GM23248 (cell line): ENCODE measurements around the gene SNRNP35. TPM values are rescaled to one million over a fixed set of nuclear protein-coding genes. Genes with fewer than 3 reads are reported as not detected.
A peak's percentile ranks its signal among the peaks of the same experiment; 100 is the strongest.

Experiments
- DNase-seq: peaks from one replicate; pipeline ENCODE4 v3.0.0-alpha.2; 2015
- H2AFZ ChIP-seq: fragments of 200-600 bp; sonication (generic); 2 replicates; pipeline ENCODE4 v1.6.1; 2016; ENCODE audit warnings: antibody characterized with exemption
- H3F3A ChIP-seq: fragments of 200-600 bp; sonication (generic); 2 replicates; pipeline ENCODE4 v1.6.1; 2016; ENCODE audit warnings: mild to moderate bottlenecking, antibody characterized with exemption, mixed run types; ENCODE audit not compliant: insufficient read depth
- H3K27ac ChIP-seq: fragments of 200-600 bp; sonication (generic); 2 replicates; pipeline ENCODE4 v1.5.1; 2016; ENCODE audit warnings: mild to moderate bottlenecking
- H3K27me3 ChIP-seq: fragments of 200-600 bp; sonication (generic); replicated peaks from 2 replicates; pipeline ENCODE4 v1.6.1; 2016; ENCODE audit warnings: mild to moderate bottlenecking; ENCODE audit not compliant: insufficient read depth
- H3K36me3 ChIP-seq: fragments of 200-600 bp; sonication (generic); 2 replicates; pipeline ENCODE4 v1.6.1; 2016; ENCODE audit warnings: low read depth, mild to moderate bottlenecking
- H3K4me1 ChIP-seq: fragments of 200-600 bp; sonication (generic); 2 replicates; pipeline ENCODE4 v1.6.1; 2016; ENCODE audit warnings: mild to moderate bottlenecking; ENCODE audit not compliant: insufficient read depth
- H3K4me2 ChIP-seq: fragments of 200-600 bp; sonication (generic); one replicate; pipeline ENCODE4 v1.6.1; 2016; ENCODE audit warnings: mild to moderate bottlenecking; ENCODE audit not compliant: unreplicated experiment
- H3K4me3 ChIP-seq: fragments of 200-600 bp; sonication (generic); 2 replicates; pipeline ENCODE4 v1.5.1; 2016; ENCODE audit warnings: mild to moderate bottlenecking
- H3K79me2 ChIP-seq: fragments of 200-600 bp; sonication (generic); 2 replicates; pipeline ENCODE4 v1.6.1; 2016; ENCODE audit warnings: mild to moderate bottlenecking; ENCODE audit not compliant: insufficient read depth
- H3K9ac ChIP-seq: fragments of 200-600 bp; sonication (generic); 2 replicates; pipeline ENCODE4 v1.6.1; 2016; ENCODE audit warnings: mild to moderate bottlenecking
- H3K9me2 ChIP-seq: fragments of 200-600 bp; sonication (generic); 2 replicates; pipeline ENCODE4 v1.6.1; 2016; ENCODE audit warnings: mixed run types, mild to moderate bottlenecking, moderate library complexity; ENCODE audit not compliant: insufficient read depth
- H3K9me3 ChIP-seq: fragments of 200-600 bp; sonication (generic); one replicate; pipeline ENCODE4 v1.6.1; 2017; ENCODE audit warnings: low read depth
- H4K20me1 ChIP-seq: fragments of 200-600 bp; sonication (generic); 2 replicates; pipeline ENCODE4 v1.6.0; 2016; ENCODE audit not compliant: insufficient read depth
- EZH2 ChIP-seq: fragments of 200-600 bp; sonication (generic); IDR thresholded peaks from 2 replicates; pipeline ENCODE4 v1.6.1; 2018; ENCODE audit warnings: antibody characterized with exemption, mild to moderate bottlenecking; ENCODE audit not compliant: insufficient read depth, poor library complexity, severe bottlenecking
- EZH2phosphoT487 ChIP-seq: fragments of 200-600 bp; sonication (generic); IDR thresholded peaks from 2 replicates; pipeline ENCODE4 v1.6.1; 2018; ENCODE audit warnings: antibody characterized with exemption, moderate library complexity, mild to moderate bottlenecking, low read depth; ENCODE audit not compliant: insufficient read depth
- WGBS, 2 experiments: methylation state at CpG; one replicate each; pipeline ENCODE4 v1.1.6; 2015 to 2017; ENCODE audit warnings: low lambda C conversion rate in 2 of 2, low coverage in 1 of 2; ENCODE audit errors: missing lambda C conversion rate in 2 of 2; 5-methylcytosine and 5-hydroxymethylcytosine counted together
- in situ Hi-C: fragments of 300-500 bp; cut with MboI; formaldehyde crosslinking; loops from 2 replicates; pipeline ENCODE4 v1.15.0; 2020
- polyA plus RNA-seq: library from polyadenylated mRNA; unstranded; fragments of >200 nt; fragmentation: Nextera tagmentation; extraction: Ambion mirVana; gene quantifications from 2 replicates; pipeline ENCODE4 v1.2.1, GENCODE V29; 2016
- total RNA-seq: library from RNA; depleted of rRNA; stranded (reverse); fragments of >200 nt; shearing (Covaris generic); gene quantifications from 2 replicates; pipeline ENCODE4 v1.2.3, GENCODE V29; 2014

The SNRNP35 gene
- total and polyA plus RNA-seq, 2 experiments from 2014 or later, result 9.8 to 17.6 TPM

- H3K4me1 ChIP-seq, result no peaks in the 10 kb centered on the region
- no peaks in the 10 kb centered on the region for H4K20me1 ChIP-seq
- in situ Hi-C loops, result no loop called here
- no peak overlapping the region for H3K9ac ChIP-seq
- no peaks in the 10 kb centered on the region for H3K9me2 ChIP-seq
- TF ChIP-seq EZH2, result no peak
- no peak for TF ChIP-seq EZH2phosphoT487
- H3K27me3 ChIP-seq, result no peaks in the 10 kb centered on the region
- no peak overlapping the region for H3K4me2 ChIP-seq
- H3K27ac ChIP-seq, result no peak overlapping the region
- no peak overlapping the region for H2AFZ ChIP-seq
- WGBS, 2 experiments, result 79 to 84% methylated on average over 4 of the region's 4 CpGs
- no peaks in the 10 kb centered on the region for H3K9me3 ChIP-seq
- H3K36me3 ChIP-seq, result no peaks in the 10 kb centered on the region
- peaks cover 5% of the 10 kb centered on the region; the same call in 1 of the 2 replicates for H3F3A ChIP-seq
- no peak overlapping the region for H3K4me3 ChIP-seq
- no peak for DNase-seq
- H3K79me2 ChIP-seq, result peaks cover 79% of the 10 kb centered on the region
These were observed 7.1 kb downstream of the SNRNP35 start for GRCh38 chr12:123465084-123465483.

- no peaks in the 10 kb centered on the region for H3K27me3 ChIP-seq
- H3F3A ChIP-seq, result peaks cover 33% of the 10 kb centered on the region
- no peak overlapping the region for H3K4me3 ChIP-seq
- H3K9ac ChIP-seq, result no peak overlapping the region
- peaks cover 52% of the 10 kb centered on the region for H3K79me2 ChIP-seq
- H3K4me2 ChIP-seq, result no peak overlapping the region
- no peak for DNase-seq
- no peak overlapping the region for H2AFZ ChIP-seq
- TF ChIP-seq EZH2phosphoT487 (no peak), EZH2 (no peak)
- H3K36me3 ChIP-seq, result peaks cover 16% of the 10 kb centered on the region; the same call in 1 of the 2 replicates
- in situ Hi-C loops, result no loop called here
- 0 out of 2 replicates have a peak, but pooled peaks cover 3% of the 10 kb centered on the region for H3K4me1 ChIP-seq
- no peak overlapping the region for H3K27ac ChIP-seq
- H4K20me1 ChIP-seq, result no peaks in the 10 kb centered on the region
- no peaks in the 10 kb centered on the region for H3K9me2 ChIP-seq
- H3K9me3 ChIP-seq, result no peaks in the 10 kb centered on the region
- WGBS, 2 experiments, result 0% methylated on average over 1 of the region's 1 CpG
These were observed 10.8 kb downstream of the SNRNP35 start for GRCh38 chr12:123468786-123469185.

- no peak overlapping the region for H3K9ac ChIP-seq
- in situ Hi-C loops, result no loop called here
- H3K9me2 ChIP-seq, result no peaks in the 10 kb centered on the region
- peaks cover 33% of the 10 kb centered on the region for H3F3A ChIP-seq
- WGBS, 2 experiments, result 90 to 100% methylated on average over 2 of the region's 2 CpGs
- no peaks in the 10 kb centered on the region for H3K9me3 ChIP-seq
- TF ChIP-seq EZH2phosphoT487, result no peak
- TF ChIP-seq EZH2, result no peak
- H4K20me1 ChIP-seq, result no peaks in the 10 kb centered on the region
- peaks cover 16% of the 10 kb centered on the region; the same call in 1 of the 2 replicates for H3K36me3 ChIP-seq
- 0 out of 2 replicates have a peak, but pooled peaks cover 3% of the 10 kb centered on the region for H3K4me1 ChIP-seq
- H3K79me2 ChIP-seq, result peaks cover 40% of the 10 kb centered on the region
- H3K27ac ChIP-seq, result no peak overlapping the region
- H3K4me2 ChIP-seq, result no peak overlapping the region
- no peak overlapping the region for H2AFZ ChIP-seq
- no peak for DNase-seq
- H3K4me3 ChIP-seq, result no peak overlapping the region
- no peaks in the 10 kb centered on the region for H3K27me3 ChIP-seq
These were observed 12.0 kb downstream of the SNRNP35 start for GRCh38 chr12:123469978-123470377.

- WGBS, 2 experiments, result 81 to 83% methylated on average over 8 of the region's 8 CpGs
- no peaks in the 10 kb centered on the region for H3K9me3 ChIP-seq
These were observed 13.6 kb downstream of the SNRNP35 start for GRCh38 chr12:123471374-123472068.

More at GRCh38 chr12:123471374-123472068, 13.6 kb downstream of the SNRNP35 start:
- Histone ChIP-seq H3K9ac (no peak overlapping the region), H3K36me3 (peaks cover 16% of the 10 kb centered on the region; the same call in 1 of the 2 replicates), H4K20me1 (no peaks in the 10 kb centered on the region), H3K27ac (peak overlapping the region; percentile 47), H2AFZ (no peak overlapping the region), H3K4me3 (no peak overlapping the region), H3K4me2 (no peak overlapping the region), H3K79me2 (peaks cover 29% of the 10 kb centered on the region), H3K4me1 (0 out of 2 replicates have a peak, but pooled peaks cover 3% of the 10 kb centered on the region), H3K27me3 (no peaks in the 10 kb centered on the region), H3F3A (peaks cover 33% of the 10 kb centered on the region), H3K9me2 (no peaks in the 10 kb centered on the region)
- DNase-seq, result peak; percentile 86
- TF ChIP-seq EZH2phosphoT487 (no peak), EZH2 (no peak)
- in situ Hi-C loops, result no loop called here
